ENCODE data around the gene RAB5IF. TPM values are rescaled to one million over a fixed set of nuclear protein-coding genes. Genes with fewer than 3 reads are reported as not detected.
A peak's percentile ranks its signal among the peaks of the same experiment; 100 is the strongest.

Gene RAB5IF
- total and polyA plus RNA-seq, 2 of the 13 experiments (the other 11 are each of a cell fraction or from before 2014, with no cell fraction given) = 261 to 305 TPM

DNA sequence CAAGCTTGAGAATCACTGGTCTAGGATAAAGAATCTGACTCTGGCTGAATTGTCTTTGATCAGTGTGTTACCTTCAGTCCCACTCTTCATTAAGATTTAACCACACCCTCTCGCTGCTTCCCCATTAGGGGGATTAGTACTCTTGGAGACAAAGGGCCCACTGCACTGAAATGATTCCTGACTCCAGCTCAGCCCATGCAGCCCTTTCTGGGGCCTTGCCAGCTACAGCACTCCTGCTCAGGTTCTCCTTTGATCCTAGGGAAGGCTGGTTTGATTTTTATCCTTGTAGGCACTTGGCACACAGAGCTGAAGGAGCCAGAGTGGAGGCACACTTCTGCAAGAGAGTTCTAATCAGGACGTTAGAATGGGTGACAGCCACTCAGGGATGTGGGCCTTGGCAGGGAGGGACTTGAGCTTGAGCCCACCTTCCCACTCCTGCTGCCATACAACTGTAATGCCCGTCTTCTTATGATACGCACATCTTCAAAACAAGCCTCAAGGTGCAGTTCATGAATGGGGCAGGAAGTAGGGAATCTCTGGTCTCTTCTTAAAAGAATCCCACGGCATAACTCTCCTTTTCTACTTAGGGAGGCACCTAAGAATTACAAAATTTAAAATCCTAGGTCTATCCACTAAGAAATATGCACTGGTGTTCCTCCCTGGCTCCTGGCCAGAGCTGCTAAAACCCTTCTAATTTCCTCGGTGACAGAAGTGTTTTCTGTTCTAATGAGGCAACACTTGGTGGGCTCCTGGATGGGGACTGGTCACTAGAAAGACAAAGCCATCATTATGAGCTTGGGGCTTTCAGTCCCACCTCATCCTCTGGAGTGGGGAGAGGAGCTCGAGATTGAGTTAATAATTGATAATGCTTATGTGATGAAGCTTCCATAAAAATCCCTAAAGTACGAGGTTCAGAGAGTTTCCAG is 41.9 kb downstream of the RAB5IF start (continued):
- no peak for TF ChIP-seq ZFP90 (CRISPR knock-in tag; IDR thresholded peaks at IDR 0.05; ENCODE audit: borderline replicate concordance)
- TF ChIP-seq ZBTB34 (CRISPR knock-in tag; IDR thresholded peaks at IDR 0.05) = peak; percentile 51; the same call in 1 of the 2 replicates
- TF ChIP-seq SMYD3 (CRISPR knock-in tag; IDR thresholded peaks at IDR 0.05) = 0 out of 2 replicates have a peak, but pooled peaks have one; percentile 38
- 0 out of 2 replicates have a peak, but pooled peaks have one; percentile 18 for TF ChIP-seq ZMYM4 (CRISPR knock-in tag; IDR thresholded peaks at IDR 0.05)
- TF ChIP-seq CEBPB (IDR thresholded peaks at IDR 0.05; ENCODE audit: borderline replicate concordance, low read depth, low read length) = peak; percentile 28; the same call in 1 of the 2 replicates
- TF ChIP-seq, protein P1, sequence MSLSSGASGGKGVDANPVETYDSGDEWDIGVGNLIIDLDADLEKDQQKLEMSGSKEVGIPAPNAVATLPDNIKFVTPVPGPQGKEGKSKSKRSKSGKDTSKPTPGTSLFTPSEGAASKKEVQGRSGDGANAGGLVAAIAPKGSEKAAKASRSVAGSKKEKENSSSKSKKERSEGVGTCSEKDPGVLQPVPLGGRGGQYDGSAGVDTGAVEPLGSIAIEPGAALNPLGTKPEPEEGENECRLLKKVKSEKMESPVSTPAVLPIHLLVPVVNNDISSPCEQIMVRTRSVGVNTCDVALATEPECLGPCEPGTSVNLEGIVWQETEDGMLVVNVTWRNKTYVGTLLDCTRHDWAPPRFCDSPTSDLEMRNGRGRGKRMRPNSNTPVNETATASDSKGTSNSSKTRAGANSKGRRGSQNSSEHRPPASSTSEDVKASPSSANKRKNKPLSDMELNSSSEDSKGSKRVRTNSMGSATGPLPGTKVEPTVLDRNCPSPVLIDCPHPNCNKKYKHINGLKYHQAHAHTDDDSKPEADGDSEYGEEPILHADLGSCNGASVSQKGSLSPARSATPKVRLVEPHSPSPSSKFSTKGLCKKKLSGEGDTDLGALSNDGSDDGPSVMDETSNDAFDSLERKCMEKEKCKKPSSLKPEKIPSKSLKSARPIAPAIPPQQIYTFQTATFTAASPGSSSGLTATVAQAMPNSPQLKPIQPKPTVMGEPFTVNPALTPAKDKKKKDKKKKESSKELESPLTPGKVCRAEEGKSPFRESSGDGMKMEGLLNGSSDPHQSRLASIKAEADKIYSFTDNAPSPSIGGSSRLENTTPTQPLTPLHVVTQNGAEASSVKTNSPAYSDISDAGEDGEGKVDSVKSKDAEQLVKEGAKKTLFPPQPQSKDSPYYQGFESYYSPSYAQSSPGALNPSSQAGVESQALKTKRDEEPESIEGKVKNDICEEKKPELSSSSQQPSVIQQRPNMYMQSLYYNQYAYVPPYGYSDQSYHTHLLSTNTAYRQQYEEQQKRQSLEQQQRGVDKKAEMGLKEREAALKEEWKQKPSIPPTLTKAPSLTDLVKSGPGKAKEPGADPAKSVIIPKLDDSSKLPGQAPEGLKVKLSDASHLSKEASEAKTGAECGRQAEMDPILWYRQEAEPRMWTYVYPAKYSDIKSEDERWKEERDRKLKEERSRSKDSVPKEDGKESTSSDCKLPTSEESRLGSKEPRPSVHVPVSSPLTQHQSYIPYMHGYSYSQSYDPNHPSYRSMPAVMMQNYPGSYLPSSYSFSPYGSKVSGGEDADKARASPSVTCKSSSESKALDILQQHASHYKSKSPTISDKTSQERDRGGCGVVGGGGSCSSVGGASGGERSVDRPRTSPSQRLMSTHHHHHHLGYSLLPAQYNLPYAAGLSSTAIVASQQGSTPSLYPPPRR (CRISPR knock-in tag; IDR thresholded peaks at IDR 0.05; ENCODE audit: borderline replicate concordance) = no peak; the same call in 1 of the 2 replicates
- TF ChIP-seq ZMYM2 (CRISPR knock-in tag; IDR thresholded peaks at IDR 0.05) = no peak
- 0 out of 2 replicates have a peak, but pooled peaks have one; percentile 15 for TF ChIP-seq MLX (CRISPR knock-in tag; IDR thresholded peaks at IDR 0.05)
- peak; percentile 77 for TF ChIP-seq BCL6 (CRISPR knock-in tag; IDR thresholded peaks at IDR 0.05)
- TF ChIP-seq DR1 (CRISPR knock-in tag; IDR thresholded peaks at IDR 0.05) = 0 out of 2 replicates have a peak, but pooled peaks have one; percentile 25
- 0 out of 2 replicates have a peak, but pooled peaks have one; percentile 11 for TF ChIP-seq ZNF292 (CRISPR knock-in tag; IDR thresholded peaks at IDR 0.05; ENCODE audit: borderline replicate concordance, low read depth)
- peak; percentile 44; the same call in 1 of the 2 replicates for TF ChIP-seq REPIN1 (CRISPR knock-in tag; IDR thresholded peaks at IDR 0.05; ENCODE audit: borderline replicate concordance, low read depth)
- no peak for TF ChIP-seq SOX6 (IDR thresholded peaks at IDR 0.05)
- 0 out of 2 replicates have a peak, but pooled peaks have one; percentile 23 for TF ChIP-seq SOX6 (CRISPR knock-in tag; IDR thresholded peaks at IDR 0.05)
- TF ChIP-seq CHCHD3 (CRISPR knock-in tag; IDR thresholded peaks at IDR 0.05) = no peak
- TF ChIP-seq, protein P2, sequence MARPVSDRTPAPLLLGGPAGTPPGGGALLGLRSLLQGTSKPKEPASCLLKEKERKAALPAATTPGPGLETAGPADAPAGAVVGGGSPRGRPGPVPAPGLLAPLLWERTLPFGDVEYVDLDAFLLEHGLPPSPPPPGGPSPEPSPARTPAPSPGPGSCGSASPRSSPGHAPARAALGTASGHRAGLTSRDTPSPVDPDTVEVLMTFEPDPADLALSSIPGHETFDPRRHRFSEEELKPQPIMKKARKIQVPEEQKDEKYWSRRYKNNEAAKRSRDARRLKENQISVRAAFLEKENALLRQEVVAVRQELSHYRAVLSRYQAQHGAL (CRISPR knock-in tag; IDR thresholded peaks at IDR 0.05; ENCODE audit: not compliant biosample characterization) = no peak
- TF ChIP-seq CEBPG (CRISPR knock-in tag; IDR thresholded peaks at IDR 0.05) = peak; percentile 86

Measured in HepG2 (cell line).